Esophagus muscularis mucosa (tissue), 4 donors: ENCODE results near the gene CST7.

Experiments
- EP300 ChIP-seq: sonication (generic); formaldehyde crosslinking; IDR thresholded peaks from one replicate; pipeline ENCODE4 v1.6.1; 2017; ENCODE audit warnings: antibody characterized with exemption
- POLR2A ChIP-seq: fragments of 450-650 bp; IDR thresholded peaks from one replicate; pipeline ENCODE4 v1.6.1; 2017; ENCODE audit warnings: antibody characterized with exemption, moderate library complexity, mild to moderate bottlenecking, low read depth
- TF ChIP-seq, protein P1 (sequence below), 3 experiments: fragments of 200-600 bp in 2 of 3; fragments of 450-650 bp in 1 of 3; sonication (generic) in 2 of 3; IDR thresholded peaks; one replicate each; pipeline ENCODE4 v1.5.1; 2017 to 2019; ENCODE audit warnings: antibody characterized with exemption in 3 of 3, mild to moderate bottlenecking in 2 of 3, moderate library complexity in 1 of 3

DNA sequence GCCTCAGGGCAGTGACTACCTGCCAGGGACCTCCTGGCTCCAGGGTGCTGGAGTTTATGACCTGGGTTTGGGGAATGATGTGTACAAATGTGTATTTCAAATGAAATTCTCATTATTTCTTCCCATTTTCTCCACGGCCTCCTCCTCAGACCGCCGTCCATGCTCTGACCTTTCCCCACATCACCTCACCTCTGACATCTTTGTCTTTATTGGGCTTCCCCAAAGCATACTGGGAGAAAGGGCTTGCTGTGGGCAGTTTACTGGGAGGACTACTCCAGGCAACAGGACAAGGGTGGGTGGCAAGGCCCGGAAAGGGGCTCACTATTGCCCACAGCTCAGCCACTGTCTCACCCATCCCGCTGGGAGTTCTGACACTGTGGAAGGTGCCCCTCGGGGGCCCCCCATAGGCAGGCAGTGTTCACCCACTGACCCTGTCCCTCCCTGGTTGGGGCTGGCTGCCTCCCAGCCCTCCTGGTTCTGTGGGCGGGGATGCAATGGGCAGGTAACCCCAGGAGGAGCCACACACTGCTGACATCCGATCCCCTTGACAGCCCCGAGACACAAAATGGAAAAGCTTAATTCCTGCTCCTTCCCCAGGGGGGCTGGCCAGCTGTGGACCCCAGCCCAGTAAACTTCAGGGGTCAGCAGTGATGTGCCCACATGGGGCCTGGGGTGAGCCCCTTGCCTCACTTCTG is 39.8 kb upstream of the CST7 start:
- TF ChIP-seq, protein P1, sequence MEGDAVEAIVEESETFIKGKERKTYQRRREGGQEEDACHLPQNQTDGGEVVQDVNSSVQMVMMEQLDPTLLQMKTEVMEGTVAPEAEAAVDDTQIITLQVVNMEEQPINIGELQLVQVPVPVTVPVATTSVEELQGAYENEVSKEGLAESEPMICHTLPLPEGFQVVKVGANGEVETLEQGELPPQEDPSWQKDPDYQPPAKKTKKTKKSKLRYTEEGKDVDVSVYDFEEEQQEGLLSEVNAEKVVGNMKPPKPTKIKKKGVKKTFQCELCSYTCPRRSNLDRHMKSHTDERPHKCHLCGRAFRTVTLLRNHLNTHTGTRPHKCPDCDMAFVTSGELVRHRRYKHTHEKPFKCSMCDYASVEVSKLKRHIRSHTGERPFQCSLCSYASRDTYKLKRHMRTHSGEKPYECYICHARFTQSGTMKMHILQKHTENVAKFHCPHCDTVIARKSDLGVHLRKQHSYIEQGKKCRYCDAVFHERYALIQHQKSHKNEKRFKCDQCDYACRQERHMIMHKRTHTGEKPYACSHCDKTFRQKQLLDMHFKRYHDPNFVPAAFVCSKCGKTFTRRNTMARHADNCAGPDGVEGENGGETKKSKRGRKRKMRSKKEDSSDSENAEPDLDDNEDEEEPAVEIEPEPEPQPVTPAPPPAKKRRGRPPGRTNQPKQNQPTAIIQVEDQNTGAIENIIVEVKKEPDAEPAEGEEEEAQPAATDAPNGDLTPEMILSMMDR (IDR thresholded peaks at IDR 0.05) = no peak
- TF ChIP-seq POLR2A (no peak), EP300 (no peak)
